ENCODE data around the gene TSNAXIP1.

GRCh38 chr16:67846320-67847063 lies 39.8 kb downstream of the TSNAXIP1 start, which contains the start of gene NUTF2:
- TF ChIP-seq CTCF (conservative IDR thresholded peaks at IDR 0.05 in 1 of 2, IDR thresholded peaks at IDR 0.05 in 1 of 2; ENCODE audit: extremely low read depth in 1 of 2, insufficient read depth in 1 of 2, low read depth in 1 of 2, low read length in 2 of 2) (no peak), EZH2 (IDR thresholded peaks at IDR 0.05; ENCODE audit: borderline replicate concordance, low read length) (no peak)

Data from mammary epithelial cell (primary cell).